Measurements from ENCODE around the gene LIMK2. TPM values are rescaled to one million over a fixed set of nuclear protein-coding genes. Genes with fewer than 3 reads are reported as not detected.

LIMK2 gene
- polyA plus RNA-seq, 6 donors from 2014 or later: 5.6 to 16.7 (median 9.2) TPM

GRCh38 chr22:31276426-31277167, 64.5 kb downstream of the LIMK2 start:
- peaks cover 10 to 20% (median 13%) of the 10 kb centered on the region in 3 donors for H3K4me1 Mint-ChIP-seq
- no peaks in the 10 kb centered on the region for H3K9me3 Mint-ChIP-seq
- DNase-seq (no peak), ATAC-seq (ENCODE audit: low read depth in 2 of 2) (no peak)
- H3K27me3 Mint-ChIP-seq: no peaks in the 10 kb centered on the region
- H3K4me3 Mint-ChIP-seq: no peak overlapping the region
- no peaks in the 10 kb centered on the region for H3K36me3 Mint-ChIP-seq
- H3K27ac Mint-ChIP-seq: peak overlapping the region in 2 of 6 donors; percentile 59 to 67

- Mint-ChIP-seq H3K27ac (peak overlapping the region in 3 of 6 donors; percentile 67 to 83 (median 82)), H3K4me3 (no peak overlapping the region), H3K36me3 (peaks cover 0 to 7% of the 10 kb centered on the region in 2 donors), H3K27me3 (no peaks in the 10 kb centered on the region), H3K4me1 (peaks cover 10 to 25% (median 13%) of the 10 kb centered on the region in 3 donors), H3K9me3 (no peaks in the 10 kb centered on the region)
- DNase-seq (no peak), ATAC-seq (ENCODE audit: low read depth in 2 of 2) (no peak)
These were observed 65.6 kb downstream of the LIMK2 start for GRCh38 chr22:31277741-31278140.

GRCh38 chr22:31278151-31278621, 66.1 kb downstream of the LIMK2 start:
- DNase-seq: no peak
- Mint-ChIP-seq H3K4me1 (peaks cover 10 to 28% (median 17%) of the 10 kb centered on the region in 3 donors), H3K36me3 (peaks cover 3 to 7% of the 10 kb centered on the region in 2 donors), H3K4me3 (no peak overlapping the region), H3K27me3 (no peaks in the 10 kb centered on the region), H3K27ac (peak overlapping the region; percentile 73 to 92 (median 84)), H3K9me3 (no peaks in the 10 kb centered on the region)
- ATAC-seq (ENCODE audit: low read depth in 2 of 2): no peak

- no peak for ATAC-seq (ENCODE audit: low read depth in 2 of 2)
These were observed 66.7 kb downstream of the LIMK2 start for GRCh38 chr22:31278626-31279326.

GRCh38 chr22:31279327-31279669, 67.2 kb downstream of the LIMK2 start:
- no peaks in the 10 kb centered on the region for H3K27me3 Mint-ChIP-seq
- peak overlapping the region in 3 of 6 donors; percentile 83 to 92 (median 84) for H3K27ac Mint-ChIP-seq
- H3K9me3 Mint-ChIP-seq: no peaks in the 10 kb centered on the region
- ATAC-seq (ENCODE audit: low read depth in 2 of 2): no peak
- no peak for DNase-seq
- peaks cover 10 to 38% (median 23%) of the 10 kb centered on the region in 3 donors for H3K4me1 Mint-ChIP-seq
- H3K36me3 Mint-ChIP-seq: peaks cover 7% of the 10 kb centered on the region in 2 donors
- no peak overlapping the region for H3K4me3 Mint-ChIP-seq

More at GRCh38 chr22:31278626-31279326, 66.7 kb downstream of the LIMK2 start:
- H3K27me3 Mint-ChIP-seq: no peaks in the 10 kb centered on the region
- DNase-seq: no peak
- peaks cover 7% of the 10 kb centered on the region in 2 donors for H3K36me3 Mint-ChIP-seq
- H3K4me3 Mint-ChIP-seq: no peak overlapping the region
- peak overlapping the region; percentile 60 to 92 (median 84) for H3K27ac Mint-ChIP-seq
- no peaks in the 10 kb centered on the region for H3K9me3 Mint-ChIP-seq
- peaks cover 10 to 33% (median 19%) of the 10 kb centered on the region in 3 donors for H3K4me1 Mint-ChIP-seq

- ATAC-seq (ENCODE audit: low read depth in 2 of 2): no peak
- Mint-ChIP-seq H3K4me1 (peaks cover 16 to 44% (median 30%) of the 10 kb centered on the region in 3 donors), H3K36me3 (peaks cover 7 to 8% of the 10 kb centered on the region in 2 donors), H3K27me3 (no peaks in the 10 kb centered on the region), H3K9me3 (no peaks in the 10 kb centered on the region), H3K4me3 (no peak overlapping the region), H3K27ac (peak overlapping the region; percentile 44 to 84 (median 68))
- no peak for DNase-seq
These were observed 67.9 kb downstream of the LIMK2 start for GRCh38 chr22:31279821-31280505.

GRCh38 chr22:31281733-31282132, 69.6 kb downstream of the LIMK2 start:
- Mint-ChIP-seq H3K36me3 (peaks cover 10 to 21% of the 10 kb centered on the region in 2 donors), H3K27ac (peak overlapping the region in 2 of 6 donors; percentile 52 to 100), H3K4me3 (no peak overlapping the region), H3K9me3 (no peaks in the 10 kb centered on the region), H3K4me1 (peaks cover 32 to 62% (median 48%) of the 10 kb centered on the region in 3 donors), H3K27me3 (no peaks in the 10 kb centered on the region)
- no peak for DNase-seq
- no peak for ATAC-seq (ENCODE audit: low read depth in 2 of 2)

GRCh38 chr22:31282748-31283468, 70.8 kb downstream of the LIMK2 start:
- Mint-ChIP-seq H3K27me3 (no peaks in the 10 kb centered on the region), H3K4me3 (peak overlapping the region in 1 of 8 donors; percentile 35), H3K4me1 (peaks cover 37 to 74% (median 58%) of the 10 kb centered on the region in 3 donors), H3K27ac (peak overlapping the region in 5 of 6 donors; percentile 74 to 100 (median 83)), H3K9me3 (no peaks in the 10 kb centered on the region), H3K36me3 (peaks cover 15 to 26% of the 10 kb centered on the region in 2 donors)
- ATAC-seq (ENCODE audit: low read depth in 2 of 2) (no peak), DNase-seq (no peak)

GRCh38 chr22:31284281-31285155, 72.4 kb downstream of the LIMK2 start:
- ATAC-seq (ENCODE audit: low read depth in 2 of 2): no peak
- peak overlapping the region; percentile 73 to 100 (median 100) for H3K27ac Mint-ChIP-seq
- no peaks in the 10 kb centered on the region for H3K27me3 Mint-ChIP-seq
- peaks cover 15 to 33% of the 10 kb centered on the region in 2 donors for H3K36me3 Mint-ChIP-seq
- DNase-seq: no peak
- no peaks in the 10 kb centered on the region for H3K9me3 Mint-ChIP-seq
- H3K4me1 Mint-ChIP-seq: peaks cover 41 to 85% (median 72%) of the 10 kb centered on the region in 3 donors
- peak overlapping the region in 4 of 8 donors; percentile 29 to 90 (median 43) for H3K4me3 Mint-ChIP-seq

GRCh38 chr22:31286360-31287255, 74.5 kb downstream of the LIMK2 start:
- Mint-ChIP-seq H3K4me3 (peak overlapping the region; percentile 34 to 99 (median 90)), H3K27me3 (no peaks in the 10 kb centered on the region), H3K27ac (peak overlapping the region; percentile 98 to 100 (median 100)), H3K9me3 (no peaks in the 10 kb centered on the region), H3K36me3 (peaks cover 24 to 45% of the 10 kb centered on the region in 2 donors), H3K4me1 (peaks cover 46 to 81% (median 73%) of the 10 kb centered on the region in 3 donors)
- peak; percentile 74 for DNase-seq
- ATAC-seq (ENCODE audit: low read depth in 2 of 2): peak; percentile 5 to 9

GRCh38 chr22:31287818-31288495, 75.9 kb downstream of the LIMK2 start:
- ATAC-seq (ENCODE audit: low read depth in 2 of 2) (peak; percentile 8 to 16), DNase-seq (peak; percentile 62)
- H3K27me3 Mint-ChIP-seq: no peaks in the 10 kb centered on the region
- peaks cover 55 to 82% (median 79%) of the 10 kb centered on the region in 3 donors for H3K4me1 Mint-ChIP-seq
- H3K36me3 Mint-ChIP-seq: peaks cover 27 to 38% of the 10 kb centered on the region in 2 donors
- peak overlapping the region; percentile 87 to 99 (median 98) for H3K4me3 Mint-ChIP-seq
- H3K27ac Mint-ChIP-seq: peak overlapping the region; percentile 98 to 100 (median 100)
- no peaks in the 10 kb centered on the region for H3K9me3 Mint-ChIP-seq

Data from naive B cell (primary cell).